Keratinocyte (primary cell): ENCODE results near the gene GGA1.

ENCODE experiments used
- CTCF ChIP-seq, 3 experiments: IDR thresholded peaks in 1 of 3; conservative IDR thresholded peaks in 1 of 3; optimal IDR thresholded peaks in 1 of 3; 2 replicates in 2 of 3; 3 replicates in 1 of 3; pipeline versions ENCODE3 to v1.5.1; 2011; ENCODE audit warnings: low read length in 3 of 3, mild to moderate bottlenecking in 3 of 3, moderate library complexity in 2 of 3, control low read depth in 1 of 3, inconsistent platforms in 1 of 3; ENCODE audit not compliant: insufficient read depth in 2 of 3; ENCODE audit errors: extremely low read depth in 1 of 3
- EZH2 ChIP-seq: IDR thresholded peaks from one replicate; pipeline ENCODE4 v1.6.1; 2012; ENCODE audit warnings: inconsistent platforms, mild to moderate bottlenecking, low read length, moderate library complexity

GRCh38 chr22:37647317-37647716, 38.7 kb downstream of the GGA1 start:
- no peak for TF ChIP-seq CTCF (optimal IDR thresholded peaks at IDR 0.05 in 1 of 3, IDR thresholded peaks at IDR 0.05 in 1 of 3, conservative IDR thresholded peaks at IDR 0.05 in 1 of 3; ENCODE audit: extremely low read depth in 1 of 3, insufficient read depth in 2 of 3, low read length in 3 of 3)
- TF ChIP-seq EZH2, result no peak
